Activated CD4-positive, alpha-beta T cell treated with anti-CD3 and anti-CD28 coated beads, Interleukin-2, amount 50 U/mL, for 16 hours (primary cell): ENCODE results near the gene HAP1.
"Not testable (repeated sequence)": the region's sequence is repeated elsewhere in the genome, so short reads cannot be mapped to it uniquely, and the experiment has no call there.

Experiments used
- DNase-seq: peaks from one replicate; pipeline ENCODE4 v3.0.0-alpha.2; 2020

The HAP1 gene

GRCh38 chr17:41723801-41724475, 10.5 kb downstream of the HAP1 start:
- no peak for DNase-seq

- no peak for DNase-seq
Measured at GRCh38 chr17:41722231-41722630, 12.2 kb downstream of the HAP1 start.

GRCh38 chr17:41718287-41718645, 16.2 kb downstream of the HAP1 start:
- DNase-seq = no peak

GRCh38 chr17:41717408-41718286, 16.8 kb downstream of the HAP1 start:
- DNase-seq = no peak

GRCh38 chr17:41711669-41712400, 22.6 kb downstream of the HAP1 start, which contains the start of gene GAST:
Gene GAST, plus strand, starts transcription at chr17:41712331. Its CDS starts 3,106 bp downstream, at chr17:41715437.
- no peak for DNase-seq

GRCh38 chr17:41710472-41711090, 23.9 kb downstream of the HAP1 start:
- peak; percentile 41 for DNase-seq

- DNase-seq = no peak
Measured at GRCh38 chr17:41707803-41708669, 26.4 kb downstream of the HAP1 start.

GRCh38 chr17:41705271-41705991, 29.0 kb downstream of the HAP1 start:
- no peak for DNase-seq

GRCh38 chr17:41702712-41703111, 31.7 kb downstream of the HAP1 start:
- no peak for DNase-seq

GRCh38 chr17:41700843-41701242, 33.6 kb downstream of the HAP1 start:
- DNase-seq = not testable (repeated sequence)

GRCh38 chr17:41697122-41697962, 37.1 kb downstream of the HAP1 start:
- no peak for DNase-seq

GRCh38 chr17:41695954-41696757, 38.3 kb downstream of the HAP1 start:
- peak; percentile 76 for DNase-seq

- DNase-seq = no peak
Measured at GRCh38 chr17:41695134-41695661, 39.2 kb downstream of the HAP1 start.

GRCh38 chr17:41692722-41693521, 41.5 kb downstream of the HAP1 start:
- DNase-seq = peak; percentile 15

GRCh38 chr17:41691031-41691777, 43.2 kb downstream of the HAP1 start:
- DNase-seq = no peak

GRCh38 chr17:41690497-41690896, 43.9 kb downstream of the HAP1 start:
- DNase-seq = no peak

- DNase-seq = peak; percentile 76
Measured at GRCh38 chr17:41689497-41690299, 44.7 kb downstream of the HAP1 start.
